ENCODE measurements around the gene JAZF1.

Gene JAZF1

GRCh38 chr7:28165961-28166955 is 14.3 kb downstream of the JAZF1 start:
- DNase-seq (ENCODE audit: low read depth): no peak

DNA sequence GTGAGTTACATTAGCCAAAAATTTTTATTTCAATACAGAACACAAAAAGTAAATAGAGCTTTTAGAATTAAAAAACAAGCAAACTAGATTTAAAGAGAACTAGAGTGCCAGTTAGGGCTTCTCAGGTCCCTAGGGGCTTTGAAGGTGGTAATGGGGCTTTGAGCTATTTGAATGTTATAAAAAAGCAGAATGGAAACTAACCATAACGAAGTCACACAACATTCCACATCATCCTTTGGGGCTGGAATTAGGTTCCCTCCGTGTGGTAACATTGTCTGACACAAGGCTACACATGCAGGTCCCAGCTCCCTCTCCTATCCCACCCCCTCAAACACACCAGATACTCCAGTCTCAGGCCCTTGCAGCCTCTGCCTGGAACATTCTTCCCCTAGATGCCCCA is 15.3 kb downstream of the JAZF1 start:
- no peak for DNase-seq (ENCODE audit: low read depth)

DNA sequence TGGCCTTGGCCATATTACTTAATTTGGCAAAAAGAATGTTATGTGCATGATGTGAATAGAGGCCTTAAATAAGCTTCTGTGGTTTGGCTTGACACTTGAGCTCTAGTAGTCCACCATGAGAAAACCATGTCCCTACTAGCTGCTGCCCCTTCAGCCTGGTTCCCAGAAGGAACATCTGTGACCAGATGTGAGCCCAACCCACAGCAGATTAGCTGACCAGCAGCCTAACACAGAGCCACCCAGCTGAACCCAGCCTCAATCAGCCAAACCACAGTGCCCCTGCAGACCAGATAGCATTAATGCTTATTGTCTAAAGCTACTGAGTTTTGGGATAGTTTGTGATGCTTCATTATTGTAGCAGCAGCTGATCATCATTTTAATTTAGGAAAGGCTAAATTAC is 16.6 kb downstream of the JAZF1 start:
- no peak for DNase-seq (ENCODE audit: low read depth)

- no peak for DNase-seq (ENCODE audit: low read depth)
Measured at GRCh38 chr7:28161331-28161730, 19.3 kb downstream of the JAZF1 start.

DNA sequence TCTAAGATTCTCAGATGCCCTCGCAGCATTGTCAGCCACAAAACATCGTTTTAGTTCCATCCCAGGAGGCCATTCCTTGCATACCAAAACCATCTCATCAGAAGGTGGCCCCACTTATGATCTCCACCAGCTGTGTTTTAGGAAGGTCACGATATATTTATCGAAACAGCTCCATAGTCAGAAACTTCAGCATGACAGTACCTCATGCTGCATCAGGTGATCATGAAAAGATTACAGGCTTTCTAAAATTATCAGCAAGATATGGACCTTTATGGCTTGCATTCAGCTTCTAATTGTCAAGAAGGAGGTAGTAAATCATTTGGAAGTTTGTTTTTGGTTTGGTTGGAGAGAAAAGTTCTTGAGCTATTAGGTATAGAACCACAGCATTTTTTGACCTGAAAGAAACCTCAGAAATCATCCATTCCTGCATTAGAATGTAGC is 20.0 kb downstream of the JAZF1 start:
- no peak for DNase-seq (ENCODE audit: low read depth)

DNA sequence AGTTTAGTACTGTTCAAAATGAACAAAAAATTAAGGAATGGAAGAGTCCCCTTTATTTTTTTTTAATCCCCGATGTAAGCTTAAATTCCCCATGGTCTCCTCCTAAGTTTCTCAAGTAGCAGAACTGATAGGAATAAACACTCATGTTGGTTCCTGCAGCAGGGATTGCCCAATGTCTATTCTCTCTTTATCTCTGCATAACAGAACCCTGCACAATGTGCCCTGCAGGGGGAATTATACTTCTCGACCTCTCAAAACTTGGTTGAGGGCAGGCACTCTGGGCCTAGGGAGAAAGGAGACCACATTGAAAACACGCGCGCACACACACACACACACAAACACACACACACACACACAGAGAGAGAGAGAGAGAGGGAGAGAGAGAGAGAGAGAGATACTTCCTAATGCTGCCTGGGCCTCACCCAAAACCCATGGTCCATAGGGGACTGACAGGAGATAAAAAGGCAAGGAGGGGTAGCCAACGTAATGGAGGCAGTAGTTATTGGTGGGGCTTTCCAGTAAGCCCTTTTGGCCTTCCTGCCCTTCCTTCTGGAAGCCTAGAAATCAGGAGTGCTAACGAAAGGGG is 22.7 kb downstream of the JAZF1 start:
- DNase-seq (ENCODE audit: low read depth): no peak

GRCh38 chr7:28157076-28157745 is 23.4 kb downstream of the JAZF1 start:
- DNase-seq (ENCODE audit: low read depth): no peak

GRCh38 chr7:28156401-28156800 is 24.2 kb downstream of the JAZF1 start:
- no peak for DNase-seq (ENCODE audit: low read depth)

DNA sequence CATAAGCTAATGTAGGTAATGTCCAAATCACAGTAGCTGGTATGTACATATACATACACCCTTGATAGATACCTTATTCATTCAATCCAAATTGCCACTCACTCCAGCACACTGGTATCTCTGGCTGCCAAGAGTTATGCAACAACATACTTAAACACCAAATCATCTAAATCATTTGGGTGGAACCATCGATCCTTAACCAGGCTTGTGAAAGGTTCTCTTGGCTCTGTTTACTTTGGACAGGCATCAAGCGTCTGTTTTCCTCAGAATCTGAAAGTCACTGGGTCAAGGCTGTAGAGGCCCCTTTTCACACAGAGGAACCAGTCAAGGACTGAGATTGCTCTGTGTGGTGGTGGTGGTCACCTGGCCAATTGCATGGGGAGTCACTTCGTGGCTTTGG is 24.6 kb downstream of the JAZF1 start:
- DNase-seq (ENCODE audit: low read depth): no peak

DNA sequence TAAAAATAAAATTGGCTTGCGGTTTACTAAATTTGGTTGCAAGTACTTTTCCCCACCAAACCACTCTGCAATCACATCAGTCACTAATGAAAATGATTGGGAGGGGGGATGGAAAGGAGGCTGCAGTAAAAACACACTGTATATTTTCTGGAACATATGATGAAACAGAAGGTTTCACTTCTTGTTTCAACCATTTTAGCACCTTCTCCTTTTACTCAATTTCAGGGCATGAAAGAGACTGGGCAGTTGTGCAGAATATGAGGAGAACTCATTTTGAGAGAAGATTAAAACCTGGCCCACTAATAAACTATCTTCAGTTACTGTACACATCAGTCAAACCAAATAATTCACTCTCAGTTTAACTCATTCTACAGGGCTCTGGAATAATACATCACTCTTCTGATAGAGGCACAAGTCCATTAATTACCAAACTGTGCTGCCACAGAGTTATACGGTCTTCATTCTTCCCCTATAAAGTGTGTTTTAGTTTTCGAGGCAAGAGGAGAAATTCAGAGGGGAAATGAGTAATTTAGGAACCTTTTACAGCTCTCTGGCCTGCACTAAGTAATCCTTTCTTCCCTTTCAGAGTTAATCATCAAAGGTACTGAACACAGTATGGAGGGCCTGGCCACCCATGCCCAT is 25.5 kb downstream of the JAZF1 start:
- no peak for DNase-seq (ENCODE audit: low read depth)

GRCh38 chr7:28152594-28152993 is 28.0 kb downstream of the JAZF1 start:
- DNase-seq (ENCODE audit: low read depth): no peak

DNA sequence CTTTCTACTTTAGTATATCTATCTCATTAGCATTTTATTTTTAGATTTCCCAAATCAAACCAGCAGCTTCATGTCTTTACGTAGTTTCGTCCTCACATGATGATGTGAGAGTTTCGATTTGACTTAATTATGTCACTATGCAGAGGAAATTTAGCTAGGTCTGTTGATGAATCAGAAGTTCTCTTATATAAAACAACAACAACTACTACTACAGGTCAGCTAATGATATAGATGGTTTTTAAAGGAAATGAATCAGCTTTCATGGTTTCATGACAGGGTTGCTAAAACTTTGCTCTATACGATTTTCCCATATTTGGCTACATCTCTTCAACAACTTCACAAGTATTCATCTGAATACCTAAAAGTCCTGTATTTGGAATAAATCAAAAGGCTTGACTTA is 28.6 kb downstream of the JAZF1 start:
- no peak for DNase-seq (ENCODE audit: low read depth)

- no peak for DNase-seq (ENCODE audit: low read depth)
Measured at GRCh38 chr7:28149291-28150101, 31.1 kb downstream of the JAZF1 start.

DNA sequence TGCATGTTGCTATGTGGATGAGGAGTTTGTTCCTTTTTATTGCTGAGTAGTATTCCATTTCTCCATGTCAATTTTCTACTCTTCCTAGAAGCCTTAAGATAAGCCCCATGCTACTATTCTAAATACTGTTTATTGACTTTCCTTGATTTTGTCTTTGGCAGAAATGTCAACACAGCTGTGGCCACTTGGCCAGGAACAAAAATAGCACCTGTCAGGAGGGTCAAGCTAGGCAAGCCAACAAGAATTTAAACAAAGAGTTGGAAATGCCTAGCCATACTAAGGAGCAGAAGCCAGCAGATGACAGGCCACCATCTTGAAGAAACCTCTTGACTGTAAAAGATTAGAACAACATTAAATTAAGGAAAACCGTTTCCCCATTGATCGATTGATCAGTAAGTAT is 34.7 kb downstream of the JAZF1 start:
- no peak for DNase-seq (ENCODE audit: low read depth)

DNA sequence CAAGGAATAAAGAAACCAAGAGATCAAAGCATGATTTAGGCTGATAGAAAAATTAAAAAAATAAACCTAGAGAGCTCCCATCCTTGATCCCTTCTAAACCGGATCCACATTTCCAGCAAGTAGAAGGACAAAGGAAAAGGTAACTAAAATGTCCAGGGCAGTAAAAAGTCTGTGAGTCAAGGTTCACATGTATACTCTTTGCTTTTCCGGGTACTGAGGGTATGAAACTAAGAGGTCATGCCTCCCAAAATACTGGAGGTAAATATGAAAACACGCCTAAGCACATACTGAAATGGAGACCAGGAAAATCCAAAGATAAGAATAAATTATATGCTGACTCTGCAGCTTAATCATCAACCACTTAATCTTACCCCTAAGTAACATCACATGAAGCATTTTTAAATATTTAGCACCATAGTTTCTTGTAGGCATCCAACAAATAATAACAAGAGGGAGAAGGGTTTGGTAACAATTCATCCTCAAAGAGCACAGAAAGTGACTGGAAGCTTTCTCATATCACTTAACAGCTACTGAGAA is 35.4 kb downstream of the JAZF1 start:
- DNase-seq (ENCODE audit: low read depth): no peak

DNA sequence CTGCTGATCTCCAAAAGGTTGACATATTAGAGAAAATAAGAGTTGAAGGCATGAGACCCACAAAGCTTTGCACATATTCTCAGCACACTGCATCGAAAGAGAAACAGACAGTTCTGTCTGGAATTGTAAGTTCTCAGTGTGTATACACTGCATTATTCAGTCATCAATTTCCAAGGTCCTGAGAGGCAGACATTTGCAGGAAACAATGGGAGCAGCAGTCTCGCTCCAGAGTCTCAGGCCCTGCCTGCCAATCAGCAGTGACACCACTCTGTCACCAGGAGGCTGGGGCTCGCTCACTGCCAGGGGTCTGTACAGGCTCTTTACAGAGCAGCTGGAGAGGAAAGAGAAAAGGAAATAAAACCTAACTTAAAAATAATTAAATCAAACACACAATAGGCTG is 36.3 kb downstream of the JAZF1 start:
- no peak for DNase-seq (ENCODE audit: low read depth)

GRCh38 chr7:28142650-28143049 is 37.9 kb downstream of the JAZF1 start:
- no peak for DNase-seq (ENCODE audit: low read depth)

- DNase-seq (ENCODE audit: low read depth): no peak
Measured at GRCh38 chr7:28140979-28141378, 39.6 kb downstream of the JAZF1 start.

- no peak for DNase-seq (ENCODE audit: low read depth)
Measured at GRCh38 chr7:28138837-28139236, 41.8 kb downstream of the JAZF1 start.

- DNase-seq (ENCODE audit: low read depth): no peak
Measured at GRCh38 chr7:28137463-28137862, 43.1 kb downstream of the JAZF1 start.

- DNase-seq (ENCODE audit: low read depth): no peak
Measured at GRCh38 chr7:28136885-28137284, 43.7 kb downstream of the JAZF1 start.
